Lung (tissue), 16 donors: Measurements from ENCODE around the gene SLC37A1. TPM values are rescaled to one million over a fixed set of nuclear protein-coding genes. Genes with fewer than 3 reads are reported as not detected.

ENCODE experiments used
- ATAC-seq: fragments of 200-7000 bp; cut with Tn5 transposase; one replicate; pipeline ENCODE4 v1.9.1; 2020; ENCODE audit warnings: moderate number of reproducible peaks; ENCODE audit not compliant: insufficient read depth, low FRiP score
- DNase-seq, 3 donors: peaks; one replicate each; pipeline ENCODE4 v3.0.0-alpha.2; 2013 to 2017
- H3K27ac ChIP-seq, 2 donors: one replicate each; pipeline ENCODE4 v1.5.1; 2013; ENCODE audit warnings: mild to moderate bottlenecking in 2 of 2, moderate library complexity in 2 of 2, control low read depth in 1 of 2, inconsistent platforms in 1 of 2, low read depth in 1 of 2, low read length in 1 of 2
- H3K27me3 ChIP-seq, 3 donors: one replicate each; pipeline ENCODE4 v1.5.1; 2013; ENCODE audit warnings: low read length in 2 of 3; ENCODE audit not compliant: control insufficient read depth in 3 of 3, insufficient read depth in 3 of 3
- H3K36me3 ChIP-seq, 4 donors: one replicate each; pipeline ENCODE4 v1.5.1; 2013; ENCODE audit warnings: low read length in 4 of 4, mild to moderate bottlenecking in 1 of 4, moderate library complexity in 1 of 4; ENCODE audit not compliant: control insufficient read depth in 4 of 4, insufficient read depth in 4 of 4
- H3K4me1 ChIP-seq, 5 donors: one replicate each; pipeline ENCODE4 v1.5.1; 2013; ENCODE audit warnings: low read length in 5 of 5, mild to moderate bottlenecking in 2 of 5, moderate library complexity in 1 of 5; ENCODE audit not compliant: control insufficient read depth in 5 of 5, insufficient read depth in 5 of 5
- H3K4me3 ChIP-seq: one replicate; pipeline ENCODE4 v1.5.1; 2013; ENCODE audit warnings: mild to moderate bottlenecking, control low read depth, moderate library complexity
- H3K9ac ChIP-seq, 2 donors: one replicate each; pipeline ENCODE4 v1.5.1; 2013; ENCODE audit warnings: low read length in 2 of 2, control low read depth in 1 of 2; ENCODE audit not compliant: insufficient read depth in 1 of 2
- H3K9me3 ChIP-seq, 4 donors: one replicate each; pipeline ENCODE4 v1.5.1; 2013; ENCODE audit warnings: low read length in 3 of 4, mild to moderate bottlenecking in 1 of 4, moderate library complexity in 1 of 4; ENCODE audit not compliant: control insufficient read depth in 4 of 4, insufficient read depth in 3 of 4
- WGBS, 2 donors: extraction: QIAGEN DNeasy Blood & Tissue Kit; methylation state at CpG; one replicate each; pipeline ENCODE4 v1.1.7; 2013; 5-methylcytosine and 5-hydroxymethylcytosine counted together
- long read RNA-seq, 5 donors: transcript quantifications; one replicate each; lab custom pipeline, GENCODE V29; 2026
- polyA plus RNA-seq, 2 donors: library from polyadenylated mRNA; stranded (reverse); fragments of 200-250 nt; gene quantifications; one replicate each; pipeline ENCODE4 v1.2.1, GENCODE V29; 2013
- total RNA-seq, 2 donors: library from RNA; depleted of rRNA in 1 of 2; stranded (reverse); fragments of >200 nt in 1 of 2; gene quantifications; one replicate each; pipeline ENCODE4 v1.2.1, GENCODE V29; 2014 to 2021
- TF ChIP-seq, protein P1 (sequence below): IDR thresholded peaks from 2 replicates; pipeline ENCODE4 v1.5.1; 2012; ENCODE audit warnings: mild to moderate bottlenecking; ENCODE audit errors: control extremely low read depth, extremely low read depth
- donor health status: control.
- donor health status: control.
- donor health status: Bipolar disorder and iron deficiency.
- donor health status: healthy.
- donor health status: DM: yes; HTN: yes; CAD: no.

SLC37A1 gene
- total RNA-seq (10 to 100 TPM; 25.5 to 29.5 TPM), polyA plus RNA-seq (10 to 100 TPM; 13.3 to 13.6 TPM)
- long read RNA-seq, donor 1, partial matches to known transcripts, result 0 of 3 reads
- long read RNA-seq, donor 1, other reads (novel, unspliced or antisense), result 0 of 3 reads
- long read RNA-seq, donor 2, result 0 reads
- long read RNA-seq, donor 3, result 0 reads
- long read RNA-seq, donor 4, result 0 reads
- long read RNA-seq, donor 5, result 0 reads

DNA sequence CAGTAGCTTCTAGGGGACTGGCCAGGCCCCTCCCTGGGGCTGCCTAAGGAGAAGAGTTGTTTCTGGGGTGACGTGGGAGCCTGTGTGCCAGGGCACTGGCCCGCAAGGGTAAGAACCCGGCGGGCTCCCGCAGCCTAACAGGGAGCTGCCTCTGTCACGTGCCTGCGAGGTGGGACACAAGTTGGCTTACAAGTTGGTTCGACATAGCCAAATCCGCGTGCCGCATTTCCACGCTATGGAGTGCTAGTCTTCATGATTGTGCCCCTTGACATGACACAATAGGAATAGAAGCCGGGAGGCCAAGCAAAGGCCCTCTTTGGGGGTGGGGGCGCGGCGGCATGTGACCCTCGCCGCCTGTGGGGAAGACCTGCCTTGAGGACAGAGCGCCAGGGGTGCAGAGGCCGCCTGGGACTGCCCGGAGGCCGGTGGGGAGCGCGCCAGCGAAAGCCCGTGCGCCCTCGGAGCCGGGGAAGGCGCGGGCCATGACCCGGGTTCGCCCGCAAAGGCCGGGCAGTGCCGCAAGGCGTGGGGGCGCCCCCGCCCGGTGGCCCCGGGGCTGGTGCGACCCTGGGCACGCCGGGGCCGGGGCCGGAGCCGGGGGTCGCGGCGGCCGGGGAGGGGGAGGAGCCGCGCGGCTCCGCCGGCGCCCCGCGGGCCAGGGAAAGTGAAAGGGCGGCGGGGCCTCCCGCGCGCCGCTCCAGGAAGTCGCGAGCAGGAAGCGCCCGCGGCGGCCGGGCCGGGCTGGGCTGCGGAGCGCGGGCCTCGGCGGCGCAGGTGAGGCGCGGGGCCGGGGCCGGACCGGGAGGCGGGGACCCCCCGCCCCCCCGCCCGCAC is at the start of gene SLC37A1:
Gene SLC37A1, plus strand, starts transcription at position 702 of the 834 bp plus-strand sequence. CDS start 4,603 bp downstream, outside the sequence.
- Histone ChIP-seq H3K9ac (peak within 1 kb of the TSS; percentile 18 to 29), H3K27ac (peak within 1 kb of the TSS; percentile 28 to 94), H3K4me1 (peaks cover 6 to 19% (median 7%) of the 10 kb centered on the region in 5 donors), H3K36me3 (peaks cover 0 to 2% (median under 1%) of the 10 kb centered on the region in 4 donors), H3K27me3 (no peaks in the 10 kb centered on the region), H3K4me3 (peak within 1 kb of the TSS; percentile 74), H3K9me3 (no peaks in the 10 kb centered on the region)
- 10 to 19% methylated on average over 45 to 88 of the region's 88 CpGs for WGBS, 2 donors
- DNase-seq (no peak), ATAC-seq (peak; percentile 14)
- TF ChIP-seq, protein P1, sequence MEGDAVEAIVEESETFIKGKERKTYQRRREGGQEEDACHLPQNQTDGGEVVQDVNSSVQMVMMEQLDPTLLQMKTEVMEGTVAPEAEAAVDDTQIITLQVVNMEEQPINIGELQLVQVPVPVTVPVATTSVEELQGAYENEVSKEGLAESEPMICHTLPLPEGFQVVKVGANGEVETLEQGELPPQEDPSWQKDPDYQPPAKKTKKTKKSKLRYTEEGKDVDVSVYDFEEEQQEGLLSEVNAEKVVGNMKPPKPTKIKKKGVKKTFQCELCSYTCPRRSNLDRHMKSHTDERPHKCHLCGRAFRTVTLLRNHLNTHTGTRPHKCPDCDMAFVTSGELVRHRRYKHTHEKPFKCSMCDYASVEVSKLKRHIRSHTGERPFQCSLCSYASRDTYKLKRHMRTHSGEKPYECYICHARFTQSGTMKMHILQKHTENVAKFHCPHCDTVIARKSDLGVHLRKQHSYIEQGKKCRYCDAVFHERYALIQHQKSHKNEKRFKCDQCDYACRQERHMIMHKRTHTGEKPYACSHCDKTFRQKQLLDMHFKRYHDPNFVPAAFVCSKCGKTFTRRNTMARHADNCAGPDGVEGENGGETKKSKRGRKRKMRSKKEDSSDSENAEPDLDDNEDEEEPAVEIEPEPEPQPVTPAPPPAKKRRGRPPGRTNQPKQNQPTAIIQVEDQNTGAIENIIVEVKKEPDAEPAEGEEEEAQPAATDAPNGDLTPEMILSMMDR, result no peak

- TF ChIP-seq, protein P1, result no peak
- peak; percentile 32 to 54 (median 38) for DNase-seq
- Histone ChIP-seq H3K36me3 (no peaks in the 10 kb centered on the region), H3K27ac (peak overlapping the region in 1 of 2 donors; percentile 37), H3K9me3 (no peaks in the 10 kb centered on the region), H3K27me3 (no peaks in the 10 kb centered on the region), H3K4me3 (no peak overlapping the region), H3K9ac (no peak overlapping the region), H3K4me1 (peaks cover 0 to 6% (median 3%) of the 10 kb centered on the region in 5 donors)
- WGBS, 2 donors, result 43 to 66% methylated on average over 17 of the region's 17 CpGs
- no peak for ATAC-seq
These were observed 49.7 kb upstream of the SLC37A1 start for GRCh38 chr21:42463861-42464515.

DNA sequence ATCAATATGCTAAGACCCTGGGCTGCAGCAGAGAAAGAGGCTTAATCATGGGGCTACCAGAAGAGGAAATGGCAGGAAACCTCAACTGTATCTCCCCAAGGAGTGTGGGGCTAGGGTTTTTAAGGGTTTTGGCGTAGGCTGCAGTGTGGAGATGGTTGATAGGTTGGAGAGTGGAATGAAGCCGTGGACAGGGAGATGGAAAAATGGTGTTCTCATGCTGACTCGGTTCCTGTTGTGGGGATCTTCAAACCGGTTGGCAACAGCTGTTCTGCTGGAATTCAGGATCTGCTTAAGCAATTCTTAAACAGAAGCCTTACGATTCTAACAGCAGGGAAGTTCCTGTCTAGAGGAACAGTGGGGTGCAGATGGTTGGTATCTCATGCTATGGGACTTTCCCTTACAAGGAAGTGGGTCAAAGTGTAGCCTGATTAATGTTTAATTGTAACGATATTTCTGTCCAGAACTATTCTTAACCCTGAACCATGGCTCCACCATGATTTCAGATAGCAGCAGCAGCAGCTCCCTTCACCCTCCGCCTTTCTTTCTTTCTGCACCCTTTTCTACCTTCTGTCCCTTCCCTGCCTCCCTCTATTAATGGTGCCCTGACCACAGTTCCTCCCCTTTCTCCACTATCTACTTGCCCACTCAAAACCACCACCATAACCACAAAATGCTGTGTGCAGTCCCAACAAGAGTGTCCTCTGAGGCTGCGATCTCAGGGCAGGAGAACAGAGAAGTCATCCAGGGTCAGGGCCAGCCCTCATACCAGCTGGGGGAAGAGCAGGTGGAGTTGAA is 48.4 kb upstream of the SLC37A1 start:
- TF ChIP-seq, protein P1, result no peak
- 18 to 42% methylated on average over 8 of the region's 8 CpGs for WGBS, 2 donors
- no peaks in the 10 kb centered on the region for H3K36me3 ChIP-seq
- H3K9me3 ChIP-seq, result no peaks in the 10 kb centered on the region
- DNase-seq, result peak in 2 of 3 donors; percentile 27 to 39
- ATAC-seq, result no peak
- H3K27ac ChIP-seq, result peak overlapping the region in 1 of 2 donors; percentile 15
- no peaks in the 10 kb centered on the region for H3K27me3 ChIP-seq
- H3K4me3 ChIP-seq, result no peak overlapping the region
- no peak overlapping the region for H3K9ac ChIP-seq
- peaks cover 0 to 6% (median 3%) of the 10 kb centered on the region in 5 donors for H3K4me1 ChIP-seq
